ENCODE data around the gene AXIN2.

DNA sequence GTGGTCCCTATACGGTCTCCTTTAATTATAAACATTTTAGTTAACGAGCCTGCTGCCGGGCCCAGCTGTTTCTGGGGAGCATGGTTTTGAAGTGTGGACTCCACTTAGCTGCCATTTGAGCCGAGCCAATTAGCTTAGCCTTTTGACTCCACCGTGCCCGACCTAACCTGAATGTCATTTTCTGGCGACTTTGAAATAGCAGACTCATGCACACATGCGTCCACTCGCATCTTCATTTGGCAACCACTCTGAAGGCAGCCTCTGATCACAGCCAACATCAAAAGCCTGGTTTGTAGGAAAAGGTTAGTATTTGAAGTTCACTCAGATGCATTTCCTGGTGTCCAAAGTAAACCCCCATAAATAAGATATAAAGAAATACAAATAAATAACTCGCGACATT, 16.8 kb downstream of the AXIN2 start:
- TF ChIP-seq, protein P1, sequence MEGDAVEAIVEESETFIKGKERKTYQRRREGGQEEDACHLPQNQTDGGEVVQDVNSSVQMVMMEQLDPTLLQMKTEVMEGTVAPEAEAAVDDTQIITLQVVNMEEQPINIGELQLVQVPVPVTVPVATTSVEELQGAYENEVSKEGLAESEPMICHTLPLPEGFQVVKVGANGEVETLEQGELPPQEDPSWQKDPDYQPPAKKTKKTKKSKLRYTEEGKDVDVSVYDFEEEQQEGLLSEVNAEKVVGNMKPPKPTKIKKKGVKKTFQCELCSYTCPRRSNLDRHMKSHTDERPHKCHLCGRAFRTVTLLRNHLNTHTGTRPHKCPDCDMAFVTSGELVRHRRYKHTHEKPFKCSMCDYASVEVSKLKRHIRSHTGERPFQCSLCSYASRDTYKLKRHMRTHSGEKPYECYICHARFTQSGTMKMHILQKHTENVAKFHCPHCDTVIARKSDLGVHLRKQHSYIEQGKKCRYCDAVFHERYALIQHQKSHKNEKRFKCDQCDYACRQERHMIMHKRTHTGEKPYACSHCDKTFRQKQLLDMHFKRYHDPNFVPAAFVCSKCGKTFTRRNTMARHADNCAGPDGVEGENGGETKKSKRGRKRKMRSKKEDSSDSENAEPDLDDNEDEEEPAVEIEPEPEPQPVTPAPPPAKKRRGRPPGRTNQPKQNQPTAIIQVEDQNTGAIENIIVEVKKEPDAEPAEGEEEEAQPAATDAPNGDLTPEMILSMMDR (IDR thresholded peaks at IDR 0.05), result no peak
- no peak for TF ChIP-seq POLR2AphosphoS5 (IDR thresholded peaks at IDR 0.05)
- TF ChIP-seq EP300 (IDR thresholded peaks at IDR 0.05), result no peak
- no peak for TF ChIP-seq POLR2A (IDR thresholded peaks at IDR 0.05)

Measured in sigmoid colon (tissue), 4 donors.